Fibroblast of lung (primary cell): ENCODE measurements around the gene SLC1A7. TPM values are rescaled to one million over a fixed set of nuclear protein-coding genes. Genes with fewer than 3 reads are reported as not detected.

ENCODE experiments used
- DNase-seq, 2 donors: peaks; one replicate each; pipeline versions ENCODE4 v3.0.0 to v3.0.0-alpha.2; 2010; ENCODE audit warnings: low read depth in 2 of 2
- H2AFZ ChIP-seq: 2 replicates; pipeline ENCODE4 v1.5.1; 2012; ENCODE audit warnings: low read length, control low read depth, inconsistent platforms
- H3K27ac ChIP-seq: 2 replicates; pipeline ENCODE4 v1.5.1; 2011; ENCODE audit warnings: low read length, control low read depth; ENCODE audit not compliant: insufficient read depth
- H3K27me3 ChIP-seq: 2 replicates; pipeline ENCODE4 v1.5.1; 2011; ENCODE audit warnings: mild to moderate bottlenecking, low read length; ENCODE audit not compliant: control insufficient read depth, insufficient read depth
- H3K36me3 ChIP-seq: 2 replicates; pipeline ENCODE4 v1.5.1; 2011; ENCODE audit warnings: low read length; ENCODE audit not compliant: control insufficient read depth, insufficient read depth
- H3K4me1 ChIP-seq: 2 replicates; pipeline ENCODE4 v1.5.1; 2011; ENCODE audit warnings: low read length; ENCODE audit not compliant: control insufficient read depth, insufficient read depth; ENCODE audit errors: extremely low read depth
- H3K4me2 ChIP-seq: 2 replicates; pipeline ENCODE4 v1.5.1; 2011; ENCODE audit warnings: low read length, control low read depth; ENCODE audit not compliant: insufficient read depth; ENCODE audit errors: extremely low read depth
- H3K4me3 ChIP-seq, 4 experiments: fragments of 200-600 bp in 1 of 4; sonication (generic) in 1 of 4; replicated peaks in 1 of 4; 2 replicates each; pipeline ENCODE4 v1.5.1; 2011 to 2016; ENCODE audit warnings: low read length in 4 of 4, low read depth in 3 of 4, mild to moderate bottlenecking in 3 of 4, control low read depth in 2 of 4, inconsistent platforms in 1 of 4, mixed read lengths in 1 of 4; ENCODE audit not compliant: insufficient read depth in 1 of 4; ENCODE audit errors: control extremely low read depth in 1 of 4
- H3K79me2 ChIP-seq: 2 replicates; pipeline ENCODE4 v1.5.1; 2012; ENCODE audit warnings: mild to moderate bottlenecking, low read length, inconsistent platforms; ENCODE audit not compliant: control insufficient read depth, insufficient read depth
- H3K9ac ChIP-seq: 2 replicates; pipeline ENCODE4 v1.5.1; 2011; ENCODE audit warnings: mild to moderate bottlenecking, low read length, control low read depth; ENCODE audit not compliant: insufficient read depth
- H3K9me3 ChIP-seq: 2 replicates; pipeline ENCODE4 v1.5.1; 2012; ENCODE audit warnings: low read depth, low read length; ENCODE audit not compliant: control insufficient read depth, insufficient read depth
- H4K20me1 ChIP-seq: 2 replicates; pipeline ENCODE4 v1.5.1; 2011; ENCODE audit warnings: low read length; ENCODE audit not compliant: control insufficient read depth, insufficient read depth; ENCODE audit errors: extremely low read depth
- CTCF ChIP-seq, 2 donors: IDR thresholded peaks in 1 of 2; conservative IDR thresholded peaks in 1 of 2; 1 replicate in 1 of 2; 2 replicates in 1 of 2; pipeline ENCODE4 v1.5.1; 2011 to 2012; ENCODE audit warnings: low read length in 2 of 2, control low read depth in 1 of 2, inconsistent platforms in 1 of 2, low read depth in 1 of 2, mild to moderate bottlenecking in 1 of 2
- EZH2 ChIP-seq: IDR thresholded peaks from 2 replicates; pipeline ENCODE4 v1.5.1; 2012; ENCODE audit warnings: low read length, control low read depth, mild to moderate bottlenecking; ENCODE audit errors: missing control alignments
- polyA plus RNA-seq, 2 donors: library from polyadenylated mRNA; depleted of rRNA in 1 of 2; stranded (reverse) in 1 of 2; unstranded in 1 of 2; fragments of >200 nt; gene quantifications; 2 replicates each; pipeline ENCODE4 v1.2.1, GENCODE V29; 2011 to 2012; ENCODE audit warnings: missing spikeins in 1 of 2
- total RNA-seq: library from RNA; depleted of rRNA; stranded (reverse); fragments of >200 nt; gene quantifications from 2 replicates; pipeline ENCODE4 v1.2.1, GENCODE V29; 2014

The SLC1A7 gene
- total and polyA plus RNA-seq, 2 donors (not counting 1 experiment from before 2014, with no cell fraction given), result 0.15 to 0.33 TPM

- H3K79me2 ChIP-seq, result no peaks in the 10 kb centered on the region
- H3K9me3 ChIP-seq, result no peaks in the 10 kb centered on the region
- TF ChIP-seq EZH2 (no peak), CTCF (conservative IDR thresholded peaks at IDR 0.05 in 1 of 2, IDR thresholded peaks at IDR 0.05 in 1 of 2; ENCODE audit: low read depth in 1 of 2, low read length in 2 of 2) (no peak)
- no peaks in the 10 kb centered on the region for H3K27me3 ChIP-seq
- peaks cover 8% of the 10 kb centered on the region for H3K36me3 ChIP-seq
- H3K9ac ChIP-seq, result no peak overlapping the region
- no peak overlapping the region for H3K4me2 ChIP-seq
- H4K20me1 ChIP-seq, result no peaks in the 10 kb centered on the region
- H3K27ac ChIP-seq, result no peak overlapping the region
- peaks cover 13% of the 10 kb centered on the region for H3K4me1 ChIP-seq
- DNase-seq, result no peak
- no peak overlapping the region for H2AFZ ChIP-seq
- no peak overlapping the region for H3K4me3 ChIP-seq
These were observed 97.5 kb downstream of the SLC1A7 start for GRCh38 chr1:53044926-53045325.

- H2AFZ ChIP-seq, result no peak overlapping the region
- peaks cover 13% of the 10 kb centered on the region for H3K4me1 ChIP-seq
- no peaks in the 10 kb centered on the region for H3K9me3 ChIP-seq
- no peaks in the 10 kb centered on the region for H3K79me2 ChIP-seq
- H3K4me2 ChIP-seq, result peak overlapping the region; percentile 66
- no peak overlapping the region for H3K9ac ChIP-seq
- DNase-seq, result peak; percentile 47 to 89
- peak overlapping the region; percentile 49 for H3K27ac ChIP-seq
- no peaks in the 10 kb centered on the region for H4K20me1 ChIP-seq
- TF ChIP-seq EZH2 (no peak), CTCF (conservative IDR thresholded peaks at IDR 0.05 in 1 of 2, IDR thresholded peaks at IDR 0.05 in 1 of 2; ENCODE audit: low read depth in 1 of 2, low read length in 2 of 2) (no peak)
- H3K27me3 ChIP-seq, result no peaks in the 10 kb centered on the region
- H3K4me3 ChIP-seq, result no peak overlapping the region
- H3K36me3 ChIP-seq, result peaks cover 13% of the 10 kb centered on the region
These were observed 99.2 kb downstream of the SLC1A7 start for GRCh38 chr1:53043271-53043670.

- Histone ChIP-seq H4K20me1 (no peaks in the 10 kb centered on the region), H3K9me3 (no peaks in the 10 kb centered on the region), H3K79me2 (no peaks in the 10 kb centered on the region), H3K27me3 (no peaks in the 10 kb centered on the region), H3K4me1 (peaks cover 5% of the 10 kb centered on the region), H3K4me2 (no peak overlapping the region), H2AFZ (no peak overlapping the region), H3K27ac (no peak overlapping the region), H3K4me3 (no peak overlapping the region), H3K9ac (no peak overlapping the region), H3K36me3 (peaks cover 11% of the 10 kb centered on the region)
- DNase-seq, result no peak
- no peak for TF ChIP-seq EZH2
- TF ChIP-seq CTCF (conservative IDR thresholded peaks at IDR 0.05 in 1 of 2, IDR thresholded peaks at IDR 0.05 in 1 of 2; ENCODE audit: low read depth in 1 of 2, low read length in 2 of 2), result no peak
These were observed 103.9 kb downstream of the SLC1A7 start for GRCh38 chr1:53038566-53038965.

Other genes starting within 250 kb of the SLC1A7 start
- 46.0 and 71.7 TPM in 2 replicates for gene ECHDC2, start 220.9 kb downstream of the SLC1A7 start, total RNA-seq
- 23.3 and 30.5 TPM in 2 replicates for gene ECHDC2, start 220.9 kb downstream of the SLC1A7 start, polyA plus RNA-seq
- 189 and 222 TPM in 2 replicates for gene SCP2, start 215.4 kb downstream of the SLC1A7 start, total RNA-seq
- gene SCP2, start 215.4 kb downstream of the SLC1A7 start, polyA plus RNA-seq, result 225 and 305 TPM in 2 replicates
- gene PODN, start 80.4 kb downstream of the SLC1A7 start, total RNA-seq, result 49.7 and 67.5 TPM in 2 replicates
- gene PODN, start 80.4 kb downstream of the SLC1A7 start, polyA plus RNA-seq, result 21.8 and 31.6 TPM in 2 replicates
- gene CPT2, start 54.2 kb upstream of the SLC1A7 start, total RNA-seq, result 13.4 and 18.3 TPM in 2 replicates
- 17.2 and 17.3 TPM in 2 replicates for gene CPT2, start 54.2 kb upstream of the SLC1A7 start, polyA plus RNA-seq
- 56.5 and 60.6 TPM in 2 replicates for gene CZIB, start 78.0 kb upstream of the SLC1A7 start, total RNA-seq
- gene CZIB, start 78.0 kb upstream of the SLC1A7 start, polyA plus RNA-seq, result 73.1 and 99.4 TPM in 2 replicates
- gene MAGOH, start 95.9 kb upstream of the SLC1A7 start, total RNA-seq, result 33.0 and 35.2 TPM in 2 replicates
- 34.5 and 45.5 TPM in 2 replicates for gene MAGOH, start 95.9 kb upstream of the SLC1A7 start, polyA plus RNA-seq
- gene LRP8, start 185.4 kb upstream of the SLC1A7 start, total RNA-seq, result 3.1 and 8.4 TPM in 2 replicates
- gene LRP8, start 185.4 kb upstream of the SLC1A7 start, polyA plus RNA-seq, result 10.3 and 21.3 TPM in 2 replicates